Measurements from ENCODE around the gene C1orf159.

DNA sequence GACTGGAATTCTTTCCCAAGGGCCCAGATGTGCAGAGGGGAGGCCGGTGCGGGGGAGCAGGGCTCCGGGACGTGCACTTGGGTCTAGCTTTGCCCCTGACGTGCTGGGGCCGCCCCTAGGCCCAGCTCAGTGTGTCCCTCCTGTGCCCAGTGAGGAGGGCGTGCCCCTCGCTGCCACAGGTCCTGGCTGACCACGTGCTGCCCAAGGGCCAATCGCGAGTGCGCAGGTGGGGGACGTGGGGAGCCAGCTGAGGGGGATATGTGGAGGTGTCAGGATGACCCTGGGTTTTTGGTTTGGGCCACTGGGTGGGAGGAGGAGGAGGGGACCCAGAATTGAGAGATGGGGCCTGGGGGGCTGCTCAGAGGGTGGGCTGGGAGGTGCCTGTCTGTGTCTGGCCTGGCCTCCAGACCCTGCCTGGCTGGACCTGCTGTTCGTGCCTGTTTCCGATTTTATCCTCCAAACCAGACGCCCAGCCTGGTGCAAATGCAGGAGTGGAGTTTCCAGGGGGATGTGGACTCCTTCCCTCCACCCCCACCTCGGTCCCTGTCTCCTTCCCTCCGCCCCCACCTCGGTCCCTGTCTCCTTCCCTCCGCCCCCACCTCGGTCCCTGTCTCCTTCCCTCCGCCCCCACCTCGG lies 35.6 kb downstream of the C1orf159 start:
- TF ChIP-seq, protein P1, sequence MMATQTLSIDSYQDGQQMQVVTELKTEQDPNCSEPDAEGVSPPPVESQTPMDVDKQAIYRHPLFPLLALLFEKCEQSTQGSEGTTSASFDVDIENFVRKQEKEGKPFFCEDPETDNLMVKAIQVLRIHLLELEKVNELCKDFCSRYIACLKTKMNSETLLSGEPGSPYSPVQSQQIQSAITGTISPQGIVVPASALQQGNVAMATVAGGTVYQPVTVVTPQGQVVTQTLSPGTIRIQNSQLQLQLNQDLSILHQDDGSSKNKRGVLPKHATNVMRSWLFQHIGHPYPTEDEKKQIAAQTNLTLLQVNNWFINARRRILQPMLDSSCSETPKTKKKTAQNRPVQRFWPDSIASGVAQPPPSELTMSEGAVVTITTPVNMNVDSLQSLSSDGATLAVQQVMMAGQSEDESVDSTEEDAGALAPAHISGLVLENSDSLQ (IDR thresholded peaks at IDR 0.05): no peak
- TF ChIP-seq ZNF384 (IDR thresholded peaks at IDR 0.05) (no peak), FOXK2 (IDR thresholded peaks at IDR 0.05) (no peak), LEF1 (IDR thresholded peaks at IDR 0.05; ENCODE audit: borderline replicate concordance) (no peak), TARDBP (IDR thresholded peaks at IDR 0.05) (no peak), FOXM1 (IDR thresholded peaks at IDR 0.05; ENCODE audit: borderline replicate concordance) (no peak)

Measured in HEK293T (cell line).